ENCODE data around the gene AGMAT. TPM values are rescaled to one million over a fixed set of nuclear protein-coding genes. Genes with fewer than 3 reads are reported as not detected.
A peak's percentile ranks its signal among the peaks of the same experiment; 100 is the strongest.

The AGMAT gene
- total and polyA plus RNA-seq, 9 of the 15 experiments (the other 6 are each of a cell fraction or from before 2014, with no cell fraction given): not detected

DNA sequence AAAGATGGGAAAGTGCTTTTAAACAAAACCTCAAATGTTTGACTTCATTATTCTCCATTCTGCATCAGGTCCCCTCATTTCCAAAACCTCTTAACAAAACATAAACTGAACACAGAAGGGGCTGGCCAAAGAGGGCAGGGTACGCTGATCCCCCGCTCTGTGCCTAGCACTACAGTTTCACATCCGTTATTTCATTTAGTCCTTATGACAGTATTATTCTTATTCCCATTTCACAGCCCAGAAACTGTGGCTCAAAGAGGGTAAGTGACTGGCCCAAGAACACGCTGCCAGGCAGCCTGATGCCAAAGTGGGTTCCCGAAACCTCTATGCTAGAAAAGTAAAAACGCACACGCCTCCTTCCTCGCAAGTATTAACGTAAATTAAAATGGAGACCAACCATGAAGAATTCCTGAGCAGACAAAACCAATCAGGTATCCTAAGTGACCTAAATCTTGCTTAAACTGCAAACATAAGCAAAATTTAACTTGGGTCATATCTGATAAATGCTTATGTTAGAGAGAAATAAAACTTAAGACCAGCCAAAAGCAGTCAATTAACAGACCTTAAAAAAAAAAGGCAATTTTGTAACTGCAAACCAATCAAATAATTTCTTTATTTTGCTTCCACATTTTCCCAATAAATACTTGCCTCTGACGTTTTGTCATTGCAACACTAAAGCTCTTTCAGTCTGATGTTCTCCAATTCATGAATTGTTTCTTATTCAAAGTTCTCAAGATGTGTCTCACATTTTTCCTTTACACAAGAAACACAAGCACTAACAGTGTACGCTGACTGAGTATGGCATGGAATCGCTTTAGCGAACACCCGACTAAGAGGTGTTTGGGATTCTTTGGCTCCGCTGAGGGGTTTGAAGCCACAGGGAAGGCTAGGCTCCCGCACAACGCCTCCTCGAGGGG lies 61.5 kb downstream of the AGMAT start (continued):
- TF ChIP-seq RREB1 (CRISPR knock-in tag; IDR thresholded peaks at IDR 0.05): 0 out of 2 replicates have a peak, but pooled peaks have one; percentile 61
- TF ChIP-seq GATAD2A (IDR thresholded peaks at IDR 0.05): 0 out of 2 replicates have a peak, but pooled peaks have one; percentile 52

DNA sequence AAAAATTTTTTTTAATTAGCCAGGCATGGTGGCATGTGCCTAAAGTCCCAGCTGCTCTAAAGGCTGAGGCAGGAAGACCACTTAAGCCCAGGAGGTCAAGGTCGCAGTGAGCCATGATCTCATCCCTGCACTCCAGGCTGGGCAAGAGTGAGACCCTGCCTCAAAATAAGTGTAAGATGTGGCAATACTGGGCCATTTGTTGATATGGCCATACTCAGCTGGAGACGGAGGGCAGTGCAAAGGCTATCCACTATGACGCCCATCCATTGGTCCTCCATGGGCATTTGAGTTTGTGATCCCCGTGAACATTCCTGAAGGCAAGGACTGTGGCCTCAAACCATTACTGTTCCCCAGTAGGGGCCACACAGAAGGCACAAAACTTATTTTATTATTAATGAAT lies 62.3 kb downstream of the AGMAT start:
- Histone ChIP-seq H3K4me1 (replicated peaks in 1 of 2; ENCODE audit: control insufficient read depth in 2 of 2, insufficient read depth in 2 of 2, low read length in 2 of 2) (peaks cover 8 to 36% of the 10 kb centered on the region in 2 experiments), H3K27ac (ENCODE audit: extremely low read depth, low read depth, low read length) (peak overlapping the region; percentile 43; the same call in 2 of the 3 replicates), H3K4me2 (ENCODE audit: insufficient read depth, low read length) (peak overlapping the region; percentile 93), H2AFZ (ENCODE audit: low read depth, low read length) (no peak overlapping the region), H3K79me2 (ENCODE audit: control insufficient read depth, insufficient read depth, low read length) (peaks cover 40% of the 10 kb centered on the region), H3K27me3 (ENCODE audit: control insufficient read depth in 2 of 2, insufficient read depth in 2 of 2, low read length in 2 of 2) (no peaks in the 10 kb centered on the region), H3K9ac (ENCODE audit: insufficient read depth in 1 of 2, low read depth in 2 of 2, low read length in 2 of 2) (peak overlapping the region; percentile 83 to 92; a peak in 3 of 4 replicates), H3K9me1 (ENCODE audit: control insufficient read depth, insufficient read depth, low read length) (no peaks in the 10 kb centered on the region), H3K4me3 (no peak overlapping the region; the same call in 1 of the 2 replicates), H3K36me3 (ENCODE audit: control insufficient read depth, insufficient read depth, low read length) (peaks cover 15% of the 10 kb centered on the region; the same call in 2 of the 3 replicates), H4K20me1 (replicated peaks; ENCODE audit: control insufficient read depth, insufficient read depth, low read length) (no peaks in the 10 kb centered on the region), H3K9me3 (replicated peaks; ENCODE audit: control insufficient read depth, insufficient read depth, low read depth, low read length) (no peaks in the 10 kb centered on the region)
- ChIA-PET POLR2A (no interaction called here), CTCF (ENCODE audit: low intra/inter-chr PET ratio) (no interaction called here)
- ATAC-seq (no peak), FAIRE-seq (no peak), DNase-seq (ENCODE audit: extremely low read depth in 1 of 4, low spot score in 3 of 4) (no peak)
- in situ Hi-C loops (cut with MboI) (no loop called here), intact Hi-C loops (cut with micrococcal nuclease) (loop anchor here (10.0 kb wide), 1 partner anchor 312 kb away; no protein-coding TSS in a partner anchor)
- BruUV-seq (replicated peaks): no TSS peak
- WGBS (ENCODE audit: insufficient coverage, low coverage, missing lambda C conversion rate): 77% methylated on average over 4 of the region's 4 CpGs
- TF ChIP-seq NFRKB (IDR thresholded peaks at IDR 0.05; ENCODE audit: low read depth) (no peak), WHSC1 (IDR thresholded peaks at IDR 0.05; ENCODE audit: low read length) (peak; percentile 62)

Small RNAs within 50 kb of the gene (small RNA-seq; reads per million reads assigned to genes)
- gene CD24P1: not detected
- gene RNU7-179P: not detected
- gene SCARNA21B: 0.15 reads per million

Other genes starting within 250 kb of the AGMAT start
Only the 7 nearest of the 12 such genes appear.
- gene CTRC, start 146.6 kb downstream of the AGMAT start, total RNA-seq (2014; rRNA removed): not detected in 2 replicates
- not detected in 2 replicates for gene CTRC, start 146.6 kb downstream of the AGMAT start, total RNA-seq (2014; rRNA removed; fragmentation: Illumina TruSeq; extraction: Trizol)
- not detected in 2 replicates for gene CTRC, start 146.6 kb downstream of the AGMAT start, total RNA-seq (2015; rRNA removed; fragmentation: Illumina TruSeq; extraction: Trizol)
- 0.84 and 1.2 TPM in 2 replicates for gene CTRC, start 146.6 kb downstream of the AGMAT start, total RNA-seq (2021)
- not detected in 2 replicates for gene CTRC, start 146.6 kb downstream of the AGMAT start, polyA plus RNA-seq (2011; rRNA removed)
- not detected in 2 replicates for gene CTRC, start 146.6 kb downstream of the AGMAT start, polyA plus RNA-seq (2014; fragmentation: Illumina TruSeq; extraction: Trizol)
- not detected for gene CTRC, start 146.6 kb downstream of the AGMAT start, polyA plus RNA-seq (2014; fragmentation: Nextera tagmentation; extraction: Ambion mirVana)
- not detected in 2 replicates for gene CTRC, start 146.6 kb downstream of the AGMAT start, polyA plus RNA-seq (2014; rRNA removed)
- gene CELA2A, start 128.3 kb downstream of the AGMAT start, total RNA-seq (2014; rRNA removed): not detected in 2 replicates
- gene CELA2A, start 128.3 kb downstream of the AGMAT start, total RNA-seq (2014; rRNA removed; fragmentation: Illumina TruSeq; extraction: Trizol): not detected in 2 replicates
- not detected in 2 replicates for gene CELA2A, start 128.3 kb downstream of the AGMAT start, total RNA-seq (2015; rRNA removed; fragmentation: Illumina TruSeq; extraction: Trizol)
- gene CELA2A, start 128.3 kb downstream of the AGMAT start, total RNA-seq (2021): 0.47 and 0.62 TPM in 2 replicates
- gene CELA2A, start 128.3 kb downstream of the AGMAT start, polyA plus RNA-seq (2011; rRNA removed): not detected in 2 replicates
- gene CELA2A, start 128.3 kb downstream of the AGMAT start, polyA plus RNA-seq (2014; fragmentation: Illumina TruSeq; extraction: Trizol): not detected in 2 replicates
- gene CELA2A, start 128.3 kb downstream of the AGMAT start, polyA plus RNA-seq (2014; fragmentation: Nextera tagmentation; extraction: Ambion mirVana): not detected
- not detected in 2 replicates for gene CELA2A, start 128.3 kb downstream of the AGMAT start, polyA plus RNA-seq (2014; rRNA removed)
- gene CELA2B, start 108.9 kb downstream of the AGMAT start, total RNA-seq (2014; rRNA removed): 2.1 TPM in 1 of 2 replicates, not detected in the other
- gene CELA2B, start 108.9 kb downstream of the AGMAT start, total RNA-seq (2014; rRNA removed; fragmentation: Illumina TruSeq; extraction: Trizol): not detected in 2 replicates
- gene CELA2B, start 108.9 kb downstream of the AGMAT start, total RNA-seq (2015; rRNA removed; fragmentation: Illumina TruSeq; extraction: Trizol): not detected in 2 replicates
- 0.40 and 0.51 TPM in 2 replicates for gene CELA2B, start 108.9 kb downstream of the AGMAT start, total RNA-seq (2021)
- gene CELA2B, start 108.9 kb downstream of the AGMAT start, polyA plus RNA-seq (2011; rRNA removed): not detected in 2 replicates
- not detected in 2 replicates for gene CELA2B, start 108.9 kb downstream of the AGMAT start, polyA plus RNA-seq (2014; fragmentation: Illumina TruSeq; extraction: Trizol)
- gene CELA2B, start 108.9 kb downstream of the AGMAT start, polyA plus RNA-seq (2014; fragmentation: Nextera tagmentation; extraction: Ambion mirVana): under 1 TPM in 1 of 2 experiments, not detected in 1; 0.25 TPM
- 0.25 and 0.39 TPM in 2 replicates for gene CELA2B, start 108.9 kb downstream of the AGMAT start, polyA plus RNA-seq (2014; rRNA removed)
- 30.7 and 35.7 TPM in 2 replicates for gene CASP9, start 60.8 kb downstream of the AGMAT start, total RNA-seq (2014; rRNA removed)
- 23.5 and 25.4 TPM in 2 replicates for gene CASP9, start 60.8 kb downstream of the AGMAT start, total RNA-seq (2014; rRNA removed; fragmentation: Illumina TruSeq; extraction: Trizol)
- gene CASP9, start 60.8 kb downstream of the AGMAT start, total RNA-seq (2015; rRNA removed; fragmentation: Illumina TruSeq; extraction: Trizol): 25.2 and 25.5 TPM in 2 replicates
- gene CASP9, start 60.8 kb downstream of the AGMAT start, total RNA-seq (2021): 30.5 and 31.7 TPM in 2 replicates
- gene CASP9, start 60.8 kb downstream of the AGMAT start, polyA plus RNA-seq (2011; rRNA removed): 54.1 and 66.1 TPM in 2 replicates
- gene CASP9, start 60.8 kb downstream of the AGMAT start, polyA plus RNA-seq (2014; fragmentation: Illumina TruSeq; extraction: Trizol): 37.4 and 38.9 TPM in 2 replicates
- gene CASP9, start 60.8 kb downstream of the AGMAT start, polyA plus RNA-seq (2014; fragmentation: Nextera tagmentation; extraction: Ambion mirVana): 10 to 100 TPM; 10.8 to 13.9 TPM
- gene CASP9, start 60.8 kb downstream of the AGMAT start, polyA plus RNA-seq (2014; rRNA removed): 30.9 and 39.1 TPM in 2 replicates
- 9.1 and 12.2 TPM in 2 replicates for gene DNAJC16, start 58.2 kb downstream of the AGMAT start, total RNA-seq (2014; rRNA removed)
- 16.2 and 18.7 TPM in 2 replicates for gene DNAJC16, start 58.2 kb downstream of the AGMAT start, total RNA-seq (2014; rRNA removed; fragmentation: Illumina TruSeq; extraction: Trizol)
- 11.9 and 16.2 TPM in 2 replicates for gene DNAJC16, start 58.2 kb downstream of the AGMAT start, total RNA-seq (2015; rRNA removed; fragmentation: Illumina TruSeq; extraction: Trizol)
- 15.6 and 16.8 TPM in 2 replicates for gene DNAJC16, start 58.2 kb downstream of the AGMAT start, total RNA-seq (2021)
- gene DNAJC16, start 58.2 kb downstream of the AGMAT start, polyA plus RNA-seq (2011; rRNA removed): 16.7 and 22.8 TPM in 2 replicates
- gene DNAJC16, start 58.2 kb downstream of the AGMAT start, polyA plus RNA-seq (2014; fragmentation: Illumina TruSeq; extraction: Trizol): 11.0 and 12.8 TPM in 2 replicates
- gene DNAJC16, start 58.2 kb downstream of the AGMAT start, polyA plus RNA-seq (2014; fragmentation: Nextera tagmentation; extraction: Ambion mirVana): 1 to 10 TPM; 6.9 to 8.6 TPM
- 8.8 and 11.3 TPM in 2 replicates for gene DNAJC16, start 58.2 kb downstream of the AGMAT start, polyA plus RNA-seq (2014; rRNA removed)
- 21.2 and 31.5 TPM in 2 replicates for gene DDI2, start 32.4 kb upstream of the AGMAT start, total RNA-seq (2014; rRNA removed)
- 29.3 and 31.8 TPM in 2 replicates for gene DDI2, start 32.4 kb upstream of the AGMAT start, total RNA-seq (2014; rRNA removed; fragmentation: Illumina TruSeq; extraction: Trizol)
- 23.6 and 23.9 TPM in 2 replicates for gene DDI2, start 32.4 kb upstream of the AGMAT start, total RNA-seq (2015; rRNA removed; fragmentation: Illumina TruSeq; extraction: Trizol)
- gene DDI2, start 32.4 kb upstream of the AGMAT start, total RNA-seq (2021): 48.4 and 50.1 TPM in 2 replicates
- 14.5 and 16.3 TPM in 2 replicates for gene DDI2, start 32.4 kb upstream of the AGMAT start, polyA plus RNA-seq (2011; rRNA removed)
- 27.4 and 32.0 TPM in 2 replicates for gene DDI2, start 32.4 kb upstream of the AGMAT start, polyA plus RNA-seq (2014; fragmentation: Illumina TruSeq; extraction: Trizol)
- gene DDI2, start 32.4 kb upstream of the AGMAT start, polyA plus RNA-seq (2014; fragmentation: Nextera tagmentation; extraction: Ambion mirVana): 1 to 10 TPM; 6.5 to 7.3 TPM
- gene DDI2, start 32.4 kb upstream of the AGMAT start, polyA plus RNA-seq (2014; rRNA removed): 17.1 and 19.1 TPM in 2 replicates
- 28.6 and 36.7 TPM in 2 replicates for gene PLEKHM2, start 99.3 kb upstream of the AGMAT start, total RNA-seq (2014; rRNA removed)
- gene PLEKHM2, start 99.3 kb upstream of the AGMAT start, total RNA-seq (2014; rRNA removed; fragmentation: Illumina TruSeq; extraction: Trizol): 7.8 and 15.6 TPM in 2 replicates
- 33.2 and 34.3 TPM in 2 replicates for gene PLEKHM2, start 99.3 kb upstream of the AGMAT start, total RNA-seq (2015; rRNA removed; fragmentation: Illumina TruSeq; extraction: Trizol)
- 63.7 and 65.3 TPM in 2 replicates for gene PLEKHM2, start 99.3 kb upstream of the AGMAT start, total RNA-seq (2021)
- 34.9 and 54.1 TPM in 2 replicates for gene PLEKHM2, start 99.3 kb upstream of the AGMAT start, polyA plus RNA-seq (2011; rRNA removed)
- gene PLEKHM2, start 99.3 kb upstream of the AGMAT start, polyA plus RNA-seq (2014; fragmentation: Illumina TruSeq; extraction: Trizol): 35.1 and 47.8 TPM in 2 replicates
- under 1 TPM; 0.27 to 0.78 TPM for gene PLEKHM2, start 99.3 kb upstream of the AGMAT start, polyA plus RNA-seq (2014; fragmentation: Nextera tagmentation; extraction: Ambion mirVana)
- 41.1 and 42.7 TPM in 2 replicates for gene PLEKHM2, start 99.3 kb upstream of the AGMAT start, polyA plus RNA-seq (2014; rRNA removed)

All from K562 (cell line).